ENCODE data around the gene DROSHA. TPM values are rescaled to one million over a fixed set of nuclear protein-coding genes. Genes with fewer than 3 reads are reported as not detected.

DROSHA gene
- total RNA-seq, 1 experiment from 2014 or later = 58.3 TPM

DNA sequence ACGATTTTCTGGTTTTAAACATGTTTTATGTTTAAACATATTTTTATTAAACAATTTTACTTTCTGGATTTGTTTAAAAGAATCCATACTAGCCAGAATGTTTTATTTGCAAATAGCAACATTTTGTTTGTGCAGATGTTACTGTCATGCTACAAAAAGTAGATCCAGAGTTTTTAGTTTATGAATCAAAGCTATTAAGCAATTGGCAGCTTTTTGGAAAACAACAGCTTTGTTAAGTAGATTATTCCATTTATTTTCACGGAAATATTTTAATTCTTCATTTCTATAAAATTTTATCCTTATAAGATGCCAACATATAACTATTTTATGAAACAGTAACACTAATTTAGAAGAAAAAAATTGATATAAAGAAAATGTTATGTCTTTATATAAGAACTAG lies 60.9 kb downstream of the DROSHA start:
- Histone ChIP-seq H3K27ac (ENCODE audit: low read length) (no peak overlapping the region), H3K4me1 (ENCODE audit: low read length) (no peaks in the 10 kb centered on the region), H3K4me2 (ENCODE audit: low read depth, low read length, poor library complexity, severe bottlenecking) (no peak overlapping the region), H3K9ac (ENCODE audit: low read length) (no peak overlapping the region), H3K4me3 (ENCODE audit: low read length) (no peak overlapping the region), H2AFZ (ENCODE audit: low read length) (no peak overlapping the region), H3K79me2 (ENCODE audit: low read length) (no peaks in the 10 kb centered on the region), H3K9me3 (ENCODE audit: low read length) (no peaks in the 10 kb centered on the region), H3K9me2 (replicated peaks; ENCODE audit: insufficient read depth, low read length) (no peaks in the 10 kb centered on the region), H3K36me3 (ENCODE audit: insufficient read depth, low read length) (peaks cover 37% of the 10 kb centered on the region), H3K27me3 (ENCODE audit: low read length) (no peaks in the 10 kb centered on the region), H4K20me1 (ENCODE audit: insufficient read depth, low read depth, low read length) (no peaks in the 10 kb centered on the region)
- no peak for DNase-seq

- H3K4me2 ChIP-seq (ENCODE audit: low read depth, low read length, poor library complexity, severe bottlenecking) = no peak overlapping the region
- no peak for DNase-seq
- H3K27ac ChIP-seq (ENCODE audit: low read length) = no peak overlapping the region
- H3K27me3 ChIP-seq (ENCODE audit: low read length) = no peaks in the 10 kb centered on the region
- no peaks in the 10 kb centered on the region for H3K4me1 ChIP-seq (ENCODE audit: low read length)
- no peaks in the 10 kb centered on the region for H3K9me2 ChIP-seq (replicated peaks; ENCODE audit: insufficient read depth, low read length)
- no peaks in the 10 kb centered on the region for H3K9me3 ChIP-seq (ENCODE audit: low read length)
- H3K79me2 ChIP-seq (ENCODE audit: low read length) = no peaks in the 10 kb centered on the region
- no peaks in the 10 kb centered on the region for H4K20me1 ChIP-seq (ENCODE audit: insufficient read depth, low read depth, low read length)
- no peak overlapping the region for H3K4me3 ChIP-seq (ENCODE audit: low read length)
- peaks cover 39% of the 10 kb centered on the region for H3K36me3 ChIP-seq (ENCODE audit: insufficient read depth, low read length)
- no peak overlapping the region for H3K9ac ChIP-seq (ENCODE audit: low read length)
- H2AFZ ChIP-seq (ENCODE audit: low read length) = no peak overlapping the region
Observed at GRCh38 chr5:31470608-31471007, 61.3 kb downstream of the DROSHA start.

GRCh38 chr5:31469886-31470285 lies 62.0 kb downstream of the DROSHA start:
- peaks cover 47% of the 10 kb centered on the region for H3K36me3 ChIP-seq (ENCODE audit: insufficient read depth, low read length)
- H3K9me2 ChIP-seq (replicated peaks; ENCODE audit: insufficient read depth, low read length) = no peaks in the 10 kb centered on the region
- no peak for DNase-seq
- H3K27ac ChIP-seq (ENCODE audit: low read length) = no peak overlapping the region
- H2AFZ ChIP-seq (ENCODE audit: low read length) = no peak overlapping the region
- no peaks in the 10 kb centered on the region for H3K79me2 ChIP-seq (ENCODE audit: low read length)
- H4K20me1 ChIP-seq (ENCODE audit: insufficient read depth, low read depth, low read length) = no peaks in the 10 kb centered on the region
- no peaks in the 10 kb centered on the region for H3K27me3 ChIP-seq (ENCODE audit: low read length)
- H3K9me3 ChIP-seq (ENCODE audit: low read length) = no peaks in the 10 kb centered on the region
- no peaks in the 10 kb centered on the region for H3K4me1 ChIP-seq (ENCODE audit: low read length)
- no peak overlapping the region for H3K4me2 ChIP-seq (ENCODE audit: low read depth, low read length, poor library complexity, severe bottlenecking)
- no peak overlapping the region for H3K9ac ChIP-seq (ENCODE audit: low read length)
- no peak overlapping the region for H3K4me3 ChIP-seq (ENCODE audit: low read length)

GRCh38 chr5:31469466-31469865 lies 62.4 kb downstream of the DROSHA start:
- H3K27me3 ChIP-seq (ENCODE audit: low read length) = no peaks in the 10 kb centered on the region
- H4K20me1 ChIP-seq (ENCODE audit: insufficient read depth, low read depth, low read length) = no peaks in the 10 kb centered on the region
- peaks cover 51% of the 10 kb centered on the region for H3K36me3 ChIP-seq (ENCODE audit: insufficient read depth, low read length)
- no peak overlapping the region for H3K4me3 ChIP-seq (ENCODE audit: low read length)
- no peak for DNase-seq
- no peak overlapping the region for H3K27ac ChIP-seq (ENCODE audit: low read length)
- no peak overlapping the region for H3K4me2 ChIP-seq (ENCODE audit: low read depth, low read length, poor library complexity, severe bottlenecking)
- H3K4me1 ChIP-seq (ENCODE audit: low read length) = no peaks in the 10 kb centered on the region
- H3K9me3 ChIP-seq (ENCODE audit: low read length) = no peaks in the 10 kb centered on the region
- no peaks in the 10 kb centered on the region for H3K9me2 ChIP-seq (replicated peaks; ENCODE audit: insufficient read depth, low read length)
- H2AFZ ChIP-seq (ENCODE audit: low read length) = no peak overlapping the region
- H3K9ac ChIP-seq (ENCODE audit: low read length) = no peak overlapping the region
- no peaks in the 10 kb centered on the region for H3K79me2 ChIP-seq (ENCODE audit: low read length)

DNA sequence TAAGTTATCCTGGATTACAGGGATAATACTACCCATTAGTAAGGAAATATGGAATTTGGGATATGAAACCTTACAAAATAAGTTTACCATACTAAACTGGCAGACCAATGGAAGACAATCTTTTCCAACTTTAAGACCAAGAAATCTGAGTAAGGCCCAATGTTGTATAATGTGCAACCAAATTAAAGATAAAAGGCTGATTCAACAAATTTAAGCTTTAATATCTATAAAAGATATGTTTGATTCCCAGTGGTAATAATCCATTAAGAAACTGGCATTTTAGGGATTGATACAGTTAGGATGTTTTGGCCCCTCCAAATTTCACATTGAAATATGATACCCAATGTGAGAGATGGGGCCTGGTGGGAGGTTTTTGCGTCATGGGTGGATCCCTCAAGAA lies 66.6 kb downstream of the DROSHA start:
- Histone ChIP-seq H3K79me2 (ENCODE audit: low read length) (no peaks in the 10 kb centered on the region), H3K9me3 (ENCODE audit: low read length) (0 out of 2 replicates have a peak, but pooled peaks cover 5% of the 10 kb centered on the region), H3K27me3 (ENCODE audit: low read length) (no peaks in the 10 kb centered on the region), H3K4me1 (ENCODE audit: low read length) (no peaks in the 10 kb centered on the region), H4K20me1 (ENCODE audit: insufficient read depth, low read depth, low read length) (no peaks in the 10 kb centered on the region), H3K4me3 (ENCODE audit: low read length) (no peak overlapping the region), H3K9me2 (replicated peaks; ENCODE audit: insufficient read depth, low read length) (no peaks in the 10 kb centered on the region), H3K9ac (ENCODE audit: low read length) (no peak overlapping the region), H3K27ac (ENCODE audit: low read length) (no peak overlapping the region), H3K36me3 (ENCODE audit: insufficient read depth, low read length) (peaks cover 82% of the 10 kb centered on the region), H3K4me2 (ENCODE audit: low read depth, low read length, poor library complexity, severe bottlenecking) (no peak overlapping the region), H2AFZ (ENCODE audit: low read length) (no peak overlapping the region)
- DNase-seq = no peak

DNA sequence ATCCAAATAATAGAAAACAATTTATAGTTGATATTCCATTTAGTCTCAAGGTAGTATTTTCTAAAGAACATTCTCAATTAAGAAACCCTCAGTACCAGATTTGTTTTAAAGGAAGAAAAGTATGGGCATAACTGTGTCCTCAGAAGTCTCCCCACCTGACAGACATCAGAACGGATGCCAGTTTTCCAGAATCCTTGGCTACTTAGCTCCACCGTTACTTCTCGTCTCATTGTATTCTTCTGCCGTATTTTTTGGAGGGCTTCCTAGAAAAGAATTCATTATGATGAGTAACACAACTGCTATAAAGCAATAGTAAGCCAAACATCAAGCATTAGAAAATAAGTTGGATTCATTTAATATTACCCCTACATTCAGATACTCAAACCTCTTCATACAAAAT lies 67.8 kb downstream of the DROSHA start:
- DNase-seq = no peak
- H3K27me3 ChIP-seq (ENCODE audit: low read length) = no peaks in the 10 kb centered on the region
- no peaks in the 10 kb centered on the region for H3K4me1 ChIP-seq (ENCODE audit: low read length)
- no peaks in the 10 kb centered on the region for H3K9me2 ChIP-seq (replicated peaks; ENCODE audit: insufficient read depth, low read length)
- no peaks in the 10 kb centered on the region for H4K20me1 ChIP-seq (ENCODE audit: insufficient read depth, low read depth, low read length)
- no peak overlapping the region for H2AFZ ChIP-seq (ENCODE audit: low read length)
- no peak overlapping the region for H3K4me2 ChIP-seq (ENCODE audit: low read depth, low read length, poor library complexity, severe bottlenecking)
- H3K27ac ChIP-seq (ENCODE audit: low read length) = no peak overlapping the region
- peaks cover 85% of the 10 kb centered on the region for H3K36me3 ChIP-seq (ENCODE audit: insufficient read depth, low read length)
- no peaks in the 10 kb centered on the region for H3K79me2 ChIP-seq (ENCODE audit: low read length)
- no peak overlapping the region for H3K4me3 ChIP-seq (ENCODE audit: low read length)
- no peak overlapping the region for H3K9ac ChIP-seq (ENCODE audit: low read length)
- H3K9me3 ChIP-seq (ENCODE audit: low read length) = 0 out of 2 replicates have a peak, but pooled peaks cover 5% of the 10 kb centered on the region

- Histone ChIP-seq H3K4me2 (ENCODE audit: low read depth, low read length, poor library complexity, severe bottlenecking) (no peak overlapping the region), H3K9ac (ENCODE audit: low read length) (no peak overlapping the region), H3K27ac (ENCODE audit: low read length) (no peak overlapping the region), H3K4me1 (ENCODE audit: low read length) (no peaks in the 10 kb centered on the region), H2AFZ (ENCODE audit: low read length) (no peak overlapping the region), H3K4me3 (ENCODE audit: low read length) (no peak overlapping the region), H3K9me2 (replicated peaks; ENCODE audit: insufficient read depth, low read length) (no peaks in the 10 kb centered on the region), H3K9me3 (ENCODE audit: low read length) (0 out of 2 replicates have a peak, but pooled peaks cover 5% of the 10 kb centered on the region), H3K36me3 (ENCODE audit: insufficient read depth, low read length) (peaks cover 87% of the 10 kb centered on the region), H3K27me3 (ENCODE audit: low read length) (no peaks in the 10 kb centered on the region), H3K79me2 (ENCODE audit: low read length) (no peaks in the 10 kb centered on the region), H4K20me1 (ENCODE audit: insufficient read depth, low read depth, low read length) (no peaks in the 10 kb centered on the region)
- DNase-seq = no peak
Observed at GRCh38 chr5:31463351-31463750, 68.5 kb downstream of the DROSHA start.

GRCh38 chr5:31459594-31459993 lies 72.3 kb downstream of the DROSHA start:
- no peak overlapping the region for H3K27ac ChIP-seq (ENCODE audit: low read length)
- H4K20me1 ChIP-seq (ENCODE audit: insufficient read depth, low read depth, low read length) = no peaks in the 10 kb centered on the region
- no peaks in the 10 kb centered on the region for H3K27me3 ChIP-seq (ENCODE audit: low read length)
- H3K4me2 ChIP-seq (ENCODE audit: low read depth, low read length, poor library complexity, severe bottlenecking) = no peak overlapping the region
- H3K36me3 ChIP-seq (ENCODE audit: insufficient read depth, low read length) = peaks cover 69% of the 10 kb centered on the region
- H3K9me2 ChIP-seq (replicated peaks; ENCODE audit: insufficient read depth, low read length) = no peaks in the 10 kb centered on the region
- no peak overlapping the region for H3K4me3 ChIP-seq (ENCODE audit: low read length)
- 0 out of 2 replicates have a peak, but pooled peaks cover 5% of the 10 kb centered on the region for H3K9me3 ChIP-seq (ENCODE audit: low read length)
- no peak overlapping the region for H2AFZ ChIP-seq (ENCODE audit: low read length)
- H3K9ac ChIP-seq (ENCODE audit: low read length) = no peak overlapping the region
- H3K4me1 ChIP-seq (ENCODE audit: low read length) = no peaks in the 10 kb centered on the region
- H3K79me2 ChIP-seq (ENCODE audit: low read length) = no peaks in the 10 kb centered on the region
- no peak for DNase-seq

GRCh38 chr5:31455172-31455571 lies 76.7 kb downstream of the DROSHA start:
- H3K4me2 ChIP-seq (ENCODE audit: low read depth, low read length, poor library complexity, severe bottlenecking) = no peak overlapping the region
- DNase-seq = no peak
- H3K9me3 ChIP-seq (ENCODE audit: low read length) = no peaks in the 10 kb centered on the region
- peaks cover 6% of the 10 kb centered on the region for H3K4me1 ChIP-seq (ENCODE audit: low read length)
- no peak overlapping the region for H3K4me3 ChIP-seq (ENCODE audit: low read length)
- no peaks in the 10 kb centered on the region for H3K27me3 ChIP-seq (ENCODE audit: low read length)
- H4K20me1 ChIP-seq (ENCODE audit: insufficient read depth, low read depth, low read length) = no peaks in the 10 kb centered on the region
- no peaks in the 10 kb centered on the region for H3K9me2 ChIP-seq (replicated peaks; ENCODE audit: insufficient read depth, low read length)
- peaks cover 29% of the 10 kb centered on the region for H3K36me3 ChIP-seq (ENCODE audit: insufficient read depth, low read length)
- no peak overlapping the region for H3K9ac ChIP-seq (ENCODE audit: low read length)
- no peak overlapping the region for H2AFZ ChIP-seq (ENCODE audit: low read length)
- no peak overlapping the region for H3K27ac ChIP-seq (ENCODE audit: low read length)
- H3K79me2 ChIP-seq (ENCODE audit: low read length) = no peaks in the 10 kb centered on the region

Measured in Karpas-422 (cell line).